Neural cell (in vitro differentiated cells): Measurements from ENCODE around the gene CTNNA2.

Source experiments
- CTCF ChIP-seq: fragments of 450-650 bp; IDR thresholded peaks from 2 replicates; pipeline ENCODE4 v1.5.1; 2014; ENCODE audit warnings: antibody characterized with exemption, mild to moderate bottlenecking, moderate library complexity; ENCODE audit not compliant: poor library complexity, severe bottlenecking
- EZH2 ChIP-seq: fragments of 200-600, 300-800 bp; shearing (Covaris generic), sonication (generic); IDR thresholded peaks from 2 replicates; pipeline ENCODE4 v1.6.1; 2014; ENCODE audit warnings: antibody characterized with exemption, low read length, borderline replicate concordance, mild to moderate bottlenecking; ENCODE audit not compliant: insufficient read depth, poor library complexity, severe bottlenecking
- POLR2AphosphoS5 ChIP-seq: IDR thresholded peaks from 2 replicates; pipeline ENCODE4 v1.6.1; 2012
- TAF1 ChIP-seq: IDR thresholded peaks from 2 replicates; pipeline ENCODE4 v1.6.1; 2012; ENCODE audit warnings: low read depth

- TF ChIP-seq TAF1 = no peak
- TF ChIP-seq POLR2AphosphoS5 = no peak
- TF ChIP-seq CTCF = no peak
- TF ChIP-seq EZH2 = no peak
Measured at GRCh38 chr2:80092474-80092873, 579.6 kb downstream of the CTNNA2 start.
